ENCODE measurements around the gene KRT82.

DNA sequence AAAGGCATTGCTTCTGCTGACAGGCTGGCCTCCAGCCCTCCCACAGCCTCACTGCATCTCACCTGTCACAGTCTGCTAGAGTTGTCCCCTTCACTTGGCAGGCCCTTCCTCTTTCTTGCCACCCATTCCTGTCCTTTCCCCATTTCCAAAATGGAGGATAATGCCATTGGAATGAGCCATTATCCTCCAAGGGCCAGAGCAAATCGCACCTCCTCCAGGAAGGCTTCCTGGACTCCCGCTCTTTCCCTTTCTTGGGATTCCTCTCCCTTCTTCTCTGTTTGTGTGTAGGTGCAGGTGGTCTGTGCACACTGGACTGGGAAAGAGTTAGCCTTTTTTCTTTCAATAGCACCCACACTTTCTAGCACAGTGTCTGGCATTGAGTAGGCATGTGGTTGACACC is 3.8 kb downstream of the KRT82 start:
- TF ChIP-seq, protein P1, sequence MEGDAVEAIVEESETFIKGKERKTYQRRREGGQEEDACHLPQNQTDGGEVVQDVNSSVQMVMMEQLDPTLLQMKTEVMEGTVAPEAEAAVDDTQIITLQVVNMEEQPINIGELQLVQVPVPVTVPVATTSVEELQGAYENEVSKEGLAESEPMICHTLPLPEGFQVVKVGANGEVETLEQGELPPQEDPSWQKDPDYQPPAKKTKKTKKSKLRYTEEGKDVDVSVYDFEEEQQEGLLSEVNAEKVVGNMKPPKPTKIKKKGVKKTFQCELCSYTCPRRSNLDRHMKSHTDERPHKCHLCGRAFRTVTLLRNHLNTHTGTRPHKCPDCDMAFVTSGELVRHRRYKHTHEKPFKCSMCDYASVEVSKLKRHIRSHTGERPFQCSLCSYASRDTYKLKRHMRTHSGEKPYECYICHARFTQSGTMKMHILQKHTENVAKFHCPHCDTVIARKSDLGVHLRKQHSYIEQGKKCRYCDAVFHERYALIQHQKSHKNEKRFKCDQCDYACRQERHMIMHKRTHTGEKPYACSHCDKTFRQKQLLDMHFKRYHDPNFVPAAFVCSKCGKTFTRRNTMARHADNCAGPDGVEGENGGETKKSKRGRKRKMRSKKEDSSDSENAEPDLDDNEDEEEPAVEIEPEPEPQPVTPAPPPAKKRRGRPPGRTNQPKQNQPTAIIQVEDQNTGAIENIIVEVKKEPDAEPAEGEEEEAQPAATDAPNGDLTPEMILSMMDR (IDR thresholded peaks at IDR 0.05; ENCODE audit: low read length), result no peak
- TF ChIP-seq EZH2phosphoT487 (IDR thresholded peaks at IDR 0.05; ENCODE audit: low read length) (no peak), EZH2 (optimal IDR thresholded peaks at IDR 0.05; ENCODE audit: low read depth, low read length) (no peak)
